Activated CD8-positive, alpha-beta memory T cell treated with anti-CD3 and anti-CD28 coated beads for 48 hours (primary cell): ENCODE data around the gene RBM6.
"Not testable (repeated sequence)": the region's sequence is repeated elsewhere in the genome, so short reads cannot be mapped to it uniquely, and the experiment has no call there.

Source experiments
- DNase-seq, 3 experiments: peaks; one replicate each; pipeline ENCODE4 v3.0.0-alpha.2; 2020; ENCODE audit warnings: low read depth in 2 of 3, low spot score in 2 of 3

The RBM6 gene

DNA sequence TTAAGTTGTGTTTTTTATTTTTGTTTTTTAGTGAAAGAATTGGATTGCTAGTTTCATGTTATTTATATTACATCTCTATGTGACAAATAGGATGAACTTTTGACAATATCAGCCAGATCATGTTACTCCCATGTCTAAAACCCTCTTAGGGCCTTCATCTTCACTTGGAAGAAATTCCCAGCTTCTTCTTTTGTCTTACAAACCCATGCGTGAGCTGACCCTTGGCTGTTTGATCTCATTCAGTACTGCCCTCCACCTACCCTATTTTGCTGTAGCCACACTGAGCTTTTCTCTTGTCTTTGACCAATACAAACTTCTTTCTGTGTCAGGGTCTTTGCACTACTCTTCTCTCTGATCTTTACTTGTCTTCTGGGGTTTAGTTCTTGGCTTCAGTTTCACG is 37.0 kb downstream of the RBM6 start:
- no peak for DNase-seq

DNA sequence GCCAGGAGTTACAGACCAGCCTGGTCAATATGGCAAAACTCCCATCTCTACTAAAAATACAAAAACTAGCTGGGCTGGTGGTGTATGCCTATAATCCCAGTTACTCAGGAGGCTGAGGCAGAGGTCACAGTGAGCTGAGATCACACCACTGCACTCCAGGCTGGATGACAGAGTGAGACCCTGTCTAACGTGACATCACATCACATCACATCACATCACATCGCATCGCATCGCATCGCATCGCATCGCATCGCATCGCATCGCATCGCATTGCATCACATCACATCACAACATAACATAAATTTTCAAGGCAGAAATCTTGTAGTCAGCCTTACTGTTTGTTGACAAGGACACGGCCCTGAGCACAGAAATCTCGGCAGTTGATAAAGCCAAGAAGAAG is 44.4 kb downstream of the RBM6 start:
- DNase-seq: no peak

DNA sequence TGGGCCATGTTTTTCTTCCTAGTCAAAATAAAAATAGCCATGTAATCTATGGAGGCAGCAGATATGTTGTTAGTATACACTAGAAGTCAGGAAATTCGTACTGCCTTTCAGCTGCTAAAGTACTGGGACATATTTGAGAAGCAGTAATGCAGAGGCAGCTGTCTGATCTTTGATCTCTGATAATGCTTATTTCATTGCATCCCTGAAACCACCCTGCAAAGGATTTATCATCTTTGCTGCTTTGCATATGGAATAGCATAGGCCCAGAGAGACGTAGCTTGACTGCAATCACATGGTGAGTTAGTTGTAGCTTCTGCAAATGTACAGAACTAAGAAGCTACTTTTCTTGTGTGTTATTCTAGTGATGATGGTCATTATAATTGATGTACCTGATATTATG is 52.4 kb downstream of the RBM6 start:
- DNase-seq: no peak

DNA sequence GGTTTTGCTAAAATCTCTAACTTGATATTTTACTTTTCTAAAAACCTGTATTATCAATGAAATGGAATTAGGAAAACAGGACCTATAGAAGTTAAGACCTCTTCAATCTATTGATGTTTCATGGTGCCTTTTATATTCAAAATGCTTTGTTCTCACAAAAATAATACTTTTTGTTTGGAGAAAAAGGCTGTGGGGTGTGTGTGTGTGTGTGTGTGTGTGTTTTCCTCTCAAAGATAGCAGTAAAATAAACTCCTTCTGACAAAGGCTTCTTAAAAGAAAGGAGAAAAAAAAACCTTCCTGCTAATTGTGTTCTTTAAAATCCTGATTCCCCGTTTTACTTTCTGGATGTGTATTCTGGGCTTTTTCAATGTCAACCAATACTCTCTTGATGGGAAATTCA is 54.5 kb downstream of the RBM6 start:
- no peak for DNase-seq

DNA sequence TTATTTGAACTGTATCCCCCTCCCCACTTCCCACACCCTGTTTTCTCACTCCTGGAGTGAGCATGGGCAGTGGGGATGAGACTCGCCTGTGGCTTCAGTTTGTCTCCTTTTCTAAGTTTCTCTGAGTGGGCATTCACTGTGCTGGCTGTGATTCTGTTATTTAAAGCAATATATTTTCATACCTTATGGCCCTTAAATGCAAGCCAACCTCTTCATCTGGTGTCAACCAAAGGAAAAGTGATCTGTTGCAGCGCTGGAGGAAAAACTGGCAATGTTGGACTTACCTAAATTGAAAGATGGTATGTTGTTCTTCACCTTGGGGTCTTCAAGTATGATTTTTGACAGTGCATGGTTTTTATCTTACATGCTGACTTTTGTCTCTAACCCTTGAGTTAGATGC is 56.1 kb downstream of the RBM6 start:
- DNase-seq: no peak

DNA sequence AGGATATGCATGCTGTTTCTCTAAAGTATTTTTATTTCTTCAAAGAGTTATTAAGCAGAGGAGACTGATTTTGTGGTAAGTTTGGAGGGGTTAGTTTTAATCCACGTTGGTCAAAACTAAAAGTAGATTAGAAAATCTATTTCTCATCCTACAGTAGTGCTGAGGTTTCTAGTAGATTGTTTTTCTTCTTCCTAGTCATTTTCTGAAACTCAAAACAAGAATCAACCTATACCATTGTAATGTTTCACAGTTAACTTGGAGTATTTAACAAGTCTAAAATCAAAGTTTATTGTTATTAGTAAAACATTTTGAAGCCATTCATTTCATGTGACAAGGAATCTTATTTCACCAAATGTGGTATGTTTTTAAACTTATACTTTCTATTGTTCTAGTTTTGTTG is 57.9 kb downstream of the RBM6 start:
- no peak for DNase-seq

DNA sequence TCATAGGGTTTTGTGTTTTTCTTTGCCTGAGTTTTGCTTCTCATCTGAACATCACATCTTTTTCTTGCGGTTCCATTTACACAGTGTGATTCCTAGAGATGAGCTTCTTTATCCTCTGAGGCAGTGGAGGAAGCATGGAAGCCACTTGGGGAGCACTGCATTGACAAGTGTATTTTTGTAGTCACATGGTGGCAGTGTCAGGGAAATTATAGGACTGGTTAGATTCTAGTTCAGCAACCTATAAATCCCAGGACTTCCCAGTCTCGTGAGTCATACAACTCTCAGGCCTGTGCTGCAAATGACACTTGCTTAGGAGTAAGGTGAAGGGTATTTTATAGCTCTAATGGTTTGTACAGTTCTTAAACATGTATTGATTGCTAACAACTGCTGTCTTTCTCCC is 58.4 kb downstream of the RBM6 start:
- DNase-seq: no peak

DNA sequence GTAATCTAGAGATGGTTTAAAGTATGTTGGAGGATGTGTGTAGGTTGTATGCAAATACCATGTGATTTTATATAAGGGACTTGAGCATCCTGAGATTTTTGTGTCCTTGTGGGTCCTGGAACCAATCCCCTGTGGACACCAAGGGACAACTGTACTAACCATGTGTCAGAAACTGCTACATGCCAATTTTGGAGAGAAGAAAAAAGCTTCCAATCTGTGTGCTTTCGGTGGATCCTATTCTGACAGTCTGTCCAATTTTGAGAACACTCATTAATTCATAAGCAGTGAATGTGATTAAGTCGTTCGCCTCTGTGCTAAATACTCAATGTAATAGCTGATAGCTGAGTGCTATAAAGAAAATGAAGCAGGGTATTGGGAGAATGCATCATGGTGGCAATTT is 61.6 kb downstream of the RBM6 start:
- DNase-seq: no peak

DNA sequence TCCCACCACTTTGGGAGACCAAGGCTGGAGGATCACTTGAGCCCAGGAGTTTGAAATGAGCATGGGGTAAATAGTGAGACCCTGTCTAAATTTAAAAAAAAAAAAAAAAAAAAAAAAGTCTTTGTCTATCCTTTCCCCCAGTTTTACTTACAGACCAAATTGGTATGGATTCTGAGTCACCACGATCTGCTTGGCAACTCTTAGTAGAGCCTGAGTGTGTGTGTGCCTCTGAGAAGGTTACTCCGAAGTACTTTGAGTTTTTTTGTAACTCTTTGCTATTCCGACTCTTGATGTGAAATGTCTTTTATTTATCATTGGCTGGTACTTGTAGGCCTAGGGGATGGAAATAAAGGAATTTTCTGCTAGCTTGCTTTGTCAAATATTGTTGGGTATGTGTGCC is 63.3 kb downstream of the RBM6 start:
- no peak for DNase-seq

DNA sequence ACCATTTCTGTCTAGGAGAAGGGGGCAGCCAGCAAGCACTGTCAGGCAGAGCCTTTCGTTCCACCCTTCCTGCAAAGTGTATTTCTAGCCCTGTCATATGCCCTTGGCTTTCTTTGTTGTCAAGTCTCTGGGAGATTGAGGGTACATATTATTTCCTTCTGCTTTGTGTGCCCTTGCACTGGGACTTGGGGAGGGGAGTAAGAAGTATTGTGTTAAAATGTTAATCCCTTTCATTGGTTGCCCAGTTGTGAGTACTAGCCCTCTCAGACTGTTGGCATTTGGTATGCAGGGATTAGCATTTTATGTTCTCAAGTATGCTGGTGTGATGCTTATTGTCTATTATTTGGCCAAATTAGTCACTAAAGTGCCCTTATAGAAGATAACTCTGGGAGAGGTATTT is 63.9 kb downstream of the RBM6 start:
- no peak for DNase-seq

DNA sequence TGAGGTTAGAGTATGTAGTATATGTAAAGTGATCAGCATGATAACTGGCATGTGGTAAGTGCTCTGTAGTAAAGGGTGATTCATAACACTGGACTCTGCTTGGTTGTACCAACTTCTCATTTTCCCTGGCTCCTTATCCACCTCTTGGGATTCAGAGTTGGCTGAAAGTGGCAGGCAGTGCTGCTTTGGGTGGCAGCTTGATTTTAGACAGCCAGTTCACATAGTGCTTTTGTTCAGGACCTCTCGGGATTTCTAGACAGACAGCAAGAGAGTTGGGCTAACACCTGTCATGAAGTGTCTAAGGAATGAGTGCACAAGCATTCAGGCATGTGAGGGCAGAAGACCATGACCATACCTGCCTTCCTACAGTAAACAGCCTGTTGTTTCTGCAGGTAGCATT is 69.0 kb downstream of the RBM6 start:
- DNase-seq: no peak

DNA sequence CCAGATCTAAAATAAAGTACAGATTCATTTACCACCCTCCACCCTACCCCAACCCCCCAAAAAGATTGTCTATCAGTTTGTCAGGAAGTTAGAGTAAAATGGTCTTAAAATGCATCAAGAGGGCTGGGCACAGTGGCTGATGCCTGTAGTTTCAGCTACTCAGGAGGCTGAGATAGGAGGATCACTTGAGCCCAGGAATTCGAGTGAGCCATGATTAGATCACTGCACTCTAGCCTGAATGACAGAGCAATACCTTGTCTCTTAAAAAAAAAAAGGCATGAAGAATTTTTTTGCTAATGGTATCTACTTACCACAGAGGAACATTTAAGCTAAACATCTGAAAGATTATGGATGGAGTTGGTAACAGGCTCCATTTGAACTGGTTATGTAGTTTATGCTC is 71.0 kb downstream of the RBM6 start:
- DNase-seq: no peak

DNA sequence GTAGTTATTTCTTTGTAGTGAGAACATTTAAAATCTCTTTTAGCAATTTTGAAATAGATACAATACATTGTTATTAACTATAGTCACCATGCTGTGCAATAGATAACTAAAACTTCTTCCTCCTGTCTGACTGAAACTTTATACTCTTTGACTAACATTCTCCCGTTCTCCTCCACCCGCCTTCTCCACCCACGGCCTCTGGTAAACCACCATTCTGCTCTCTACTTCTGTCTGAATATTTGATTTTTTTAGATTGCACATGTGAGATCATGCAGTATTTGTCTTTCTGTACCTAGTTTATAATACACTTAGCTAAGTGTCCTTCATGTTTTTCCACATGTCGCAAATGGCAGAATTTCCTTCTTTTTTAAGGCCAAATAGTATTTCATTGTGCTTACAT is 76.0 kb downstream of the RBM6 start:
- no peak for DNase-seq

DNA sequence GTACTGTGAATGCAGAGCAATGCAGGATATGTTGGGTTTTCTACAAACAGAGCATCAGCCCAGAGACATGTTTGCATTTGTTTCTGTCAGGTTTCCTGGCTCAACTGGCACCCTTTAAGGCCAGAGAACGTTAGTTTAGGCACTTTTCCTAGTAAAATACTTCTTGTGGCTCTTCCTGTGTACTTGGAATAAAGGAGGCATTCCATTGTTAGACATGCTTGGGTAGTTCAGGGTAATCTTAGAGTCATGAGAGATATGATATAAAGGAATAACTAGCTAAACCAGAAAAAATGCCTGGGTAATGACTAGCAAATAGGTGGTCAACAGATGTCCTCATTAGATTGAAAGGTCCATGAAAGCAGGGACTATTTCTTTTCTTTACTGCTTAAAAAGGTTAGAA is 88.4 kb downstream of the RBM6 start:
- DNase-seq: no peak

DNA sequence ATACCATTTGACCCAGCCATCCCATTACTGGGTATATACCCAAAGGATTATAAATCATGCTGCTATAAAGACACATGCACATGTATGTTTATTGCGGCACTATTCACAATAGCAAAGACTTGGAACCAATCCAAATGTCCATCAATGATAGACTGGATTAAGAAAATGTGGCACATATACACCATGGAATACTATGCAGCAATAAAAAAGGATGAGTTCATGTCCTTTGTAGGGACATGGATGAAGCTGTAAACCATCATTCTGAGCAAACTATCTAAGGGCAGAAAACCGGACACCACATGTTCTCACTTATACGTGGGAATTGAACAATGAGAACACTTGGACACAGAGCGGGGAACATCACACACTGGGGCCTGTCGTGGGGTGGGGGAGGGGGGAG is 91.3 kb downstream of the RBM6 start:
- DNase-seq: not testable (repeated sequence)

DNA sequence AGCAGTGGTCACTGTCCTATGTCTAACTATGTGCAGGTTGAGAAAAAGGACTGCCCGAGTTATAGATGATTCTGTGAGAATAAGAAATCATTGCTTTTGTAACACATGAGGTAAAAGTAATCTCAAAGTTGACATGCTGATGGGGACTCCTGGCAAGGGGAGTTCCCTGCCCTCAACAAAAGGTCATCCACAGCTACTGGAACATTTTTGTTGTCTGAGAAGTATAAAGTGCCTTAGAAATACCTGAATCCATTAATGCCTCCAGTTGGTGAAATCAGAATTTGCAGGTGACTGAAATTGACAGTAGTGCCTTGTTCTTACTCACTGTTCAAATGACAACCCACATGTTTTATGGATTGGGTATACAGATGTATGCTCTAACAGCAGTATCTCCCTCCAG is 105.0 kb downstream of the RBM6 start:
- DNase-seq: no peak

DNA sequence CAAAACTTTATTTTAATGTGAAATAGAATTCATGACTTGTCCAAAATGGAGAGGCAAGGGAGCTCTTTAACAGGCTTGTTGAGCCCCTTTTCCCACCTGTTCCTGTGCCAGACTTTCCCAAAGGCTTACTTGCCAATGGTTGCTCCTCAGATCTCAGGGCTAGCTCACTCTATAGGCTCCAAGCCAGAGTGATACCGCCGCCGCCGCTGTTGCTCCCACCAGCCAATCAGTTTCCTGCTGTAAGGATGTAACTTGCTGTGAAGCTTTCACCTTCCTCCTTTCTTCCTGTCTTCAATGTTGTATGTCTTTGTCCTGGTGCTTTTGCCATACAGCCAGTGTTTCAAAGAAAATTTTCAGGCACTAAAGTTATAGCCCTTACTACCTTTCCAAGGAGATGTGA is 107.5 kb downstream of the RBM6 start:
- DNase-seq: no peak

DNA sequence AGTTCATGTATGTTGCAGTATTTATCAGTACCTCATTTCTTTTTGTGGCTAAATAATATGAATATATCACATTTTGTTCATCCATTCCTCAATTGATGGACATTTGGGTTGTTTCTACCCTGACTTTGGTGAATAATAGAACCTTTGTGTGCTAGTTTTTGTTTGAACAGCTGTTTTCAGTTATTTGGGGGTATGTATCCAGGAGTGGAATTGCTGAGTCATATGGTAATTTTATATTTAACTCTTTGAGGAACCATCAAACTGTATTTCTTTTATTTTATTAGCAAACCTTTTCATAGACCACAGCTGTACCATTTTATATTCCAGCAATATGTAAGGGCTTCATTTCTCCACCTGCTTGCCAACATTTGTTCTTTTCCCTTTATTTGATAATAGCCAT is 110.4 kb downstream of the RBM6 start:
- no peak for DNase-seq

DNA sequence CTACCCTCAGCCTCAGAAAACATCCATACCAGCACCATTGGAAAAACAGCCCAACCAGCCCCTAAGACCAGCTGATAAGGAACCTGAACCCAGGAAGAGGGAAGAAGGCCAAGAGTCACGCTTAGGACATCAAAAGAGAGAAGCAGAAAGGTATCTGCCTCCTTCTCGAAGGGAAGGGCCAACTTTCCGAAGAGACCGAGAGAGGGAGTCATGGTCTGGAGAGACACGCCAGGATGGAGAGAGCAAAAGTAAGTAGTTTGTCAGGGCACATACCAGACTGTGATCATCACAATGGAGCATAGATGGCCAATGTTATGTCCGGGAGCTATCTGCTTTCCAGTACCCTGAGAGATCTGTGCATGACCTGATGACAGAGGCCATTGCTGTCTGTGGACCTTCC is 117.8 kb downstream of the RBM6 start:
- DNase-seq: no peak

DNA sequence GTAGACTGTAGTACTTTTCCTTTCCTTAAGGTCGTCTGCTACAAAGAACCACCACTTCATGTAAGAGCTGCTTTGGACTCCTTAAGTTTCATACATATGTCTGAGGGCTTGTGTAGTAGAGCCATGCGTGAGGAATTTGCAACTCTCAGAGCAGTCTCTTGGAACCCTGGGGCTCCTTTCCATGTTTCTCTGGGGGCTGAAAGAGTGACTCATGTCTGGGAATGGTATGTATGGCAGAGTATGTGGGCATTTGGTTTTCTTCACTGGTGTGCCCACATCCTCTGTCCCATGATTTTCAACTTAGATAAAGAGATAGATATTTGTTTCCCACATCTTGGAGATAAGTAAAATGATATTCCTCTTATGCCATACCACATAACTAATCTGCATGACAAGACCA is 128.2 kb downstream of the RBM6 start:
- no peak for DNase-seq

DNA sequence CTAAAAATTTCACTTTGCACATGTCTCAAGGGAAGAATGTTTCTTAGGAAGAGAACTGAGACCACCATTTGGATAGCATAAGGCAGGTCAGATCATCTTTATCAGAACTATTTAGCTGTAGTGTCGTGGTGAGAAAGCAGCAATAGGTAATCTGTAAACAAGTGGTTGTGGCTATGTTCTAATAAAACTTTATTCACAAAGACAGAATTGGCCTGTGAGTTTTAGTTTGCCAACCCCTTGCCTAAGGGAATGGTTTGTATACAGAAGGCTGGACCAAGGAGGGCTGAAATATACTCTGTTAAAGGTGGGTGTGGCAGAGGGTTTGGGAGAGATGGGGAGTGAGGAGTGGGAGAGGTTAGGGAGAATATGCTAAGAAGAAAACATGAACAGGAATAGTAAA is 138.1 kb downstream of the RBM6 start:
- DNase-seq: no peak

DNA sequence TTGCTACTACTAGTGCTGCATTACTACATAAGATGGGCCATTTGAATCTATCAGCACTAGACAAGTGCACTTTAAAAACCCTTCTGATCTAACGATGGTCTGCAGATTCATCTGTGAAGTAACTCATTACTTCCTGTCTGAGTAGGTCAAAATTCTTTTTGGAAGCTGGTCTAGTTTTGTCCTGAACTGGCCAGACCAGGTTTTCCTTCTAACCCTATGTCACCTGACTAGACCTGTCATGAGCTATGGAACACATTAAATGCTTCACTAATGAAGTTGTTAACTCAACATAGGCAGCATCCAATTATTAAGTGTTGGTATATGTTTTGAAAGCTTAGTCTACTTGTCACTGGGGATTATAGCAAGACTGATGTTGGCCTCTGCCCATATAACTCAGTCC is 138.7 kb downstream of the RBM6 start:
- no peak for DNase-seq

DNA sequence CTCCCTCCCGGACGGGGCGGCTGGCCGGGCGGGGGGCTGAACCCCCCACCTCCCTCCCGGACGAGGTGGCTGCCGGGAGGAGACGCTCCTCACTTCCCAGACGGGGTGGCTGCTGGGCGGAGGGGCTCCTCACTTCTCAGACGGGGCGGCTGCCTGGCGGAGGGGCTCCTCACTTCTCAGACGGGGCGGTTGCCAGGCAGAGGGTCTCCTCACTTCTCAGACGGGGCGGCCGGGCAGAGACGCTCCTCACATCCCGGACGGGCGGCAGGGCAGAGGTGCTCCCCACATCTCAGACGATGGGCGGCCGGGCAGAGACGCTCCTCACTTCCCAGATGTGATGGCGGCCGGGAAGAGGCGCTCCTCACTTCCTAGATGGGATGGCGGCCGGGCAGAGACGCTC is 145.0 kb downstream of the RBM6 start:
- not testable (repeated sequence) for DNase-seq
